Adrenal gland (tissue), 12 donors: ENCODE data around the gene RABGAP1L. TPM values are rescaled to one million over a fixed set of nuclear protein-coding genes. Genes with fewer than 3 reads are reported as not detected.

Source experiments
- DNase-seq, 7 donors: peaks; one replicate each; pipeline ENCODE4 v3.0.0-alpha.2; 2019 to 2020
- H3K27ac ChIP-seq, 5 donors: fragments of 200-600 bp; sonication (generic) in 4 of 5; 1 replicate in 3 of 5; 2 replicates in 2 of 5; pipeline versions ENCODE4 v1.5.1 to v1.8.0; 2016 to 2020; ENCODE audit warnings: mild to moderate bottlenecking in 1 of 5
- H3K27me3 ChIP-seq: fragments of 200-600 bp; 2 replicates; pipeline ENCODE4 v1.8.0; 2021
- H3K36me3 ChIP-seq, 2 donors: fragments of 200-600 bp; replicated peaks in 1 of 2; 1 replicate in 1 of 2; 2 replicates in 1 of 2; pipeline versions ENCODE4 v1.5.1 to v1.8.0; 2018 to 2022
- H3K4me1 ChIP-seq, 2 donors: fragments of 200-600 bp; replicated peaks in 1 of 2; 1 replicate in 1 of 2; 2 replicates in 1 of 2; pipeline versions ENCODE4 v1.5.1 to v1.8.0; 2018 to 2021
- H3K4me3 ChIP-seq, 4 donors: fragments of 200-600 bp; sonication (generic) in 3 of 4; one replicate each; pipeline ENCODE4 v1.5.1; 2016 to 2018
- H3K9me3 ChIP-seq, 3 donors: fragments of 200-600 bp; sonication (generic) in 1 of 3; replicated peaks in 1 of 3; 1 replicate in 2 of 3; 2 replicates in 1 of 3; pipeline versions ENCODE4 v1.5.1 to v1.8.0; 2016 to 2021
- POLR2A ChIP-seq, 2 donors: fragments of 450-650 bp; IDR thresholded peaks; one replicate each; pipeline ENCODE4 v1.6.1; 2017; ENCODE audit warnings: antibody characterized with exemption in 2 of 2, mild to moderate bottlenecking in 2 of 2, moderate library complexity in 1 of 2
- WGBS, 4 donors: extraction: QIAGEN DNeasy Blood & Tissue Kit in 2 of 4; methylation state at CpG; one replicate each; pipeline versions ENCODE4 v1.1.5 to v1.1.7; 2013 to 2017; 5-methylcytosine and 5-hydroxymethylcytosine counted together
- intact Hi-C, 2 donors: fragments of 100-400 bp; cut with DNase I; formaldehyde crosslinking; loops; one replicate each; pipeline versions ENCODE4 v1.14.1 to v1.15.0; 2022 to 2023
- polyA plus RNA-seq, 3 donors: library from polyadenylated mRNA; stranded (reverse); fragments of 200-250 nt in 2 of 3; fragments of 350-450 nt in 1 of 3; fragmentation: Illumina TruSeq in 1 of 3; extraction: RNeasy Lipid Tissue Mini Kit (QIAGEN cat#74804) in 1 of 3; gene quantifications; one replicate each; pipeline ENCODE4 v1.2.3, GENCODE V29; 2013 to 2014
- total RNA-seq, 9 donors: library from RNA; depleted of rRNA in 4 of 9; stranded (reverse); fragments of >200 nt in 4 of 9; fragments of 120-200 nt in 1 of 9; fragmentation: NEBNext Ultra II Directional in 1 of 9; extraction: Animal tissue kit (Norgen Biotek cat#: 25700) in 1 of 9; gene quantifications; one replicate each; pipeline versions ENCODE4 v1.1.0 to v1.2.4, GENCODE V29; 2013 to 2023
- TF ChIP-seq, protein P1 (sequence below), 6 experiments: fragments of 450-650 bp in 4 of 6; fragments of 200-600 bp in 2 of 6; sonication (generic) in 1 of 6; IDR thresholded peaks; 1 replicate in 5 of 6; 2 replicates in 1 of 6; pipeline versions ENCODE4 v1.5.1 to v1.8.0; 2016 to 2021; ENCODE audit warnings: antibody characterized with exemption in 6 of 6, mild to moderate bottlenecking in 2 of 6, moderate library complexity in 1 of 6
- donor health status: healthy with polysubstance abuse.
- donor health status: Bipolar disorder and iron deficiency.
- donor health status: DM: yes; HTN: yes; CAD: no.
- donor health status: DM: no; HTN: no; CAD: no.
- donor health status: DM: no; HTN: no; CAD: no.
- donor health status: DM: yes; HTN: yes; CAD: no.

The RABGAP1L gene
- total and polyA plus RNA-seq, 12 donors: 10.4 to 29.9 (median 19.7) TPM

DNA sequence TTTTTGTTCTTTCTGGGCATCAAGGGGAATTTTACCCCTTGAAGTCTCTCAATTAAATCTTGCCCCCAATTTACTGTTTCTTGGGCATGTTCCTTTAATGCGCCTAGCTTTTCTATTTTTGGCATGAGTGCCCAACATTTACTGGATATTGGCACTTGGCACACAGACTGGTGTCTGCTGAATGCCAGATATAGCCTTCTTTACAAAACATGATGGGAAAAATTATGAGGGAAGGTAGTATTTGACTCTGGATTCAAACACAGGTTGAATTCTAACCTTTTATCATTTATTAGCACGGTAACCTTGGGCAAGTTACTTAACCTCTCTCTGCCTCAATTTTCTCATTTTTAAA lies 200.1 kb downstream of the RABGAP1L start:
- intact Hi-C loops: no loop called here
- TF ChIP-seq, protein P1, sequence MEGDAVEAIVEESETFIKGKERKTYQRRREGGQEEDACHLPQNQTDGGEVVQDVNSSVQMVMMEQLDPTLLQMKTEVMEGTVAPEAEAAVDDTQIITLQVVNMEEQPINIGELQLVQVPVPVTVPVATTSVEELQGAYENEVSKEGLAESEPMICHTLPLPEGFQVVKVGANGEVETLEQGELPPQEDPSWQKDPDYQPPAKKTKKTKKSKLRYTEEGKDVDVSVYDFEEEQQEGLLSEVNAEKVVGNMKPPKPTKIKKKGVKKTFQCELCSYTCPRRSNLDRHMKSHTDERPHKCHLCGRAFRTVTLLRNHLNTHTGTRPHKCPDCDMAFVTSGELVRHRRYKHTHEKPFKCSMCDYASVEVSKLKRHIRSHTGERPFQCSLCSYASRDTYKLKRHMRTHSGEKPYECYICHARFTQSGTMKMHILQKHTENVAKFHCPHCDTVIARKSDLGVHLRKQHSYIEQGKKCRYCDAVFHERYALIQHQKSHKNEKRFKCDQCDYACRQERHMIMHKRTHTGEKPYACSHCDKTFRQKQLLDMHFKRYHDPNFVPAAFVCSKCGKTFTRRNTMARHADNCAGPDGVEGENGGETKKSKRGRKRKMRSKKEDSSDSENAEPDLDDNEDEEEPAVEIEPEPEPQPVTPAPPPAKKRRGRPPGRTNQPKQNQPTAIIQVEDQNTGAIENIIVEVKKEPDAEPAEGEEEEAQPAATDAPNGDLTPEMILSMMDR (IDR thresholded peaks at IDR 0.05): no peak
- TF ChIP-seq POLR2A (IDR thresholded peaks at IDR 0.05): no peak
- H3K36me3 ChIP-seq: no peaks in the 10 kb centered on the region
- no peaks in the 10 kb centered on the region for H3K27me3 ChIP-seq
- no peaks in the 10 kb centered on the region for H3K9me3 ChIP-seq
- H3K4me3 ChIP-seq: no peak overlapping the region
- H3K4me1 ChIP-seq: no peaks in the 10 kb centered on the region
- WGBS, 4 donors: 87 to 97% (median 93%) methylated on average over 2 of the region's 2 CpGs
- no peak for DNase-seq
- H3K27ac ChIP-seq: no peak overlapping the region

DNA sequence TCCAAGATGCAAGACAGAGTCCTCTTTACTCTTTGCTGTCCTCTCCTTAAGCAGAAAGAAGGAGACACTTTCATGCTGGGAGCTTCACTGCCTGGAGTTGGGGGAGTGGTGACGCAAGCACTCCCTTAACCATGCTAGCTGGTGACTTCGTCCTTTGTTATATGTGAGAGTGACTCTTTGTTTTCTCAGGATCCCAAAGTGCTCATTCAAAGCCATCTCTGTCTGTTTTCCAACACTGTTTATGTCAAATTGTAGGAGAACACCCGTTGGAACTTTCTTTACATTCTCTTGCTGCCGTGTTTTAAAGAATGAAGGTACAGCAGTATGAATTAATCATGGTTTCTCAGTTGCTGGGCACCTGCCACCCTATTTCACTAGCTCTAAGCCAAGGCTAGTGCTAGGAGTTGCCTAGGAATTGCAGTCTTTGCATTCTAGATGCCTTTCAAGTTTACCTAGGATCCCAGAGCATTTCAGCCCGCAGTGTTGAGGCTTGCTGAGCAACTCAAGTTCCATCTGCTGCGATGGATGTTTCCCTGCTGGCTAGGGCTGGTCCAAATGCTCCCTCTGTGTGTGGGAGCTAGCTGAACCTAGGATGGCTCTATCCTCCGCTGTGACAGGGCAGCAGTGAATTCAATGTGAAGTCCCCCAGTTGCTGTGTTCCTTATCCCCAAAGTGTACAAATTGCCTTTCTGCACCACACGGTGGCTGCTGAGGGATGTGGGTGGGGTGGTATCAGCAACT lies 205.8 kb downstream of the RABGAP1L start:
- no peak overlapping the region for H3K27ac ChIP-seq
- DNase-seq: no peak
- no peaks in the 10 kb centered on the region for H3K36me3 ChIP-seq
- TF ChIP-seq, protein P1 (IDR thresholded peaks at IDR 0.05): no peak
- intact Hi-C loops: no loop called here
- WGBS, 4 donors: 89 to 96% (median 92%) methylated on average over 7 to 8 of the region's 8 CpGs
- no peaks in the 10 kb centered on the region for H3K9me3 ChIP-seq
- no peaks in the 10 kb centered on the region for H3K4me1 ChIP-seq
- H3K4me3 ChIP-seq: no peak overlapping the region
- no peaks in the 10 kb centered on the region for H3K27me3 ChIP-seq

DNA sequence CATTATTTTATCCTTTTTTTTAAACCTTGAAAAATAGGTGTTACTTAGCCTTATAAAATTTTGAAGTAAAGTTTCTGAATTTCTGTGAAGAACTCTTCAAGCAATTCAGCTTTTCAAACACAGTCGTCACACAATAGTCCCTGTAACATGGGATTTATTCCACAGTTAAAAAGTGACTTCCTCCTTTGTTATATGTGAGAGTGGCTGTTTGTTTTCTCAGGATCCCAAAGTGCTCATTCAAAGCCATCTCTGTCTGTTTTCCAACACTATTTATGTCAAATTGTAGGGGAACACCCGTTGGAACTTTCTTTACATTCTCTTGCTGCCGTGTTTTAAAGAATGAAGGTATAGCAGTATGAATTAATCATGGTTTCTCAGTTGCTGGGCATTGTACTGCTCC lies 207.6 kb downstream of the RABGAP1L start:
- Histone ChIP-seq H3K27ac (no peak overlapping the region), H3K9me3 (no peaks in the 10 kb centered on the region), H3K4me1 (no peaks in the 10 kb centered on the region), H3K36me3 (no peaks in the 10 kb centered on the region), H3K27me3 (no peaks in the 10 kb centered on the region), H3K4me3 (no peak overlapping the region)
- no peak for TF ChIP-seq POLR2A (IDR thresholded peaks at IDR 0.05)
- TF ChIP-seq, protein P1 (IDR thresholded peaks at IDR 0.05): no peak
- WGBS, 4 donors: 64 to 76% (median 72%) methylated on average over 3 of the region's 3 CpGs
- DNase-seq: no peak
- intact Hi-C loops: no loop called here

DNA sequence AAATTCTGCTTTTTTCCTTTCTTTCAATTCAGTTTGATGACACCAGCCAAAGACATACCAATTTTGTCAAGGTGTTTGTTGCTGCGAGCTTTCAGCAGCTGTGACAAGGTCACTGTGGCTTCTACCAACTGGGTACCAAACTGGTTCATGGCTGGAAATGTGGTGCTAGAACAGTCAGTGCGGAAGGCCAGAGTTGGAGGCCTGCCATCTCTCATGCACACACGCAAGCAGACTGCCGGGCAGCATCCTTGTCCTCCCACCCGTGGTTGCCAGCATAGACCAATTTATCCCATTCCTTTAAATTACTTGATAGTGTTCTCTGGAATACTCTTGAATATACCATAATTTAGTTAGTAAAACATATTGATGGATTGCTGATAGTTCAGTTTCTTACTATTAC lies 208.6 kb downstream of the RABGAP1L start:
- no peaks in the 10 kb centered on the region for H3K9me3 ChIP-seq
- WGBS, 4 donors: 92 to 97% (median 96%) methylated on average over 5 of the region's 5 CpGs
- intact Hi-C loops: no loop called here
- H3K4me3 ChIP-seq: no peak overlapping the region
- no peak overlapping the region for H3K27ac ChIP-seq
- no peaks in the 10 kb centered on the region for H3K4me1 ChIP-seq
- H3K27me3 ChIP-seq: no peaks in the 10 kb centered on the region
- TF ChIP-seq POLR2A (IDR thresholded peaks at IDR 0.05): no peak
- TF ChIP-seq, protein P1 (IDR thresholded peaks at IDR 0.05): no peak
- no peak for DNase-seq
- H3K36me3 ChIP-seq: no peaks in the 10 kb centered on the region
